Panc1 (cell line): ENCODE data around the gene ARHGAP32. TPM values are rescaled to one million over a fixed set of nuclear protein-coding genes. Genes with fewer than 3 reads are reported as not detected.

Experiments used
- ATAC-seq: fragments of 200-7000 bp; cut with Tn5 transposase; 2 replicates; pipeline ENCODE4 v1.9.1; 2020; ENCODE audit warnings: mild to moderate bottlenecking, moderate library complexity
- BruUV-seq: library from RNA; stranded (reverse); fragments of 400-500 nt; replicated peaks from 2 replicates; lab custom pipeline; 2021; lab: Mats Ljungman, UMichigan
- CTCF ChIA-PET: fragments of 300-600 bp; sonication (Branson Sonifier 250); formaldehyde crosslinking; loops from one replicate; lab custom pipeline; 2022; ENCODE audit warnings: antibody characterized with exemption; lab: Charles Lee
- POLR2A ChIA-PET: fragments of 300-600 bp; sonication (Branson Sonifier 250); formaldehyde crosslinking; loops from one replicate; lab custom pipeline; 2022; ENCODE audit warnings: antibody characterized with exemption; lab: Charles Lee
- DNase-seq: peaks from one replicate; pipeline ENCODE4 v3.0.0-alpha.2; 2010; ENCODE audit warnings: low read depth, low spot score
- H3K27ac ChIP-seq: 2 replicates; pipeline ENCODE4 v1.5.1; 2011; ENCODE audit warnings: mild to moderate bottlenecking, low read length, inconsistent platforms
- H3K27me3 ChIP-seq: fragments of 200-500 bp; sonication (Bioruptor generic); 2 replicates; pipeline ENCODE4 v1.6.0; 2014; ENCODE audit warnings: low read length, inconsistent platforms; ENCODE audit not compliant: control insufficient read depth, insufficient read depth
- H3K36me3 ChIP-seq: fragments of 200-500 bp; sonication (Bioruptor generic); 2 replicates; pipeline ENCODE4 v1.5.1; 2014; ENCODE audit warnings: inconsistent platforms, mild to moderate bottlenecking, low read length, moderate library complexity; ENCODE audit not compliant: control insufficient read depth, insufficient read depth
- H3K4me1 ChIP-seq: 2 replicates; pipeline ENCODE4 v1.5.1; 2011; ENCODE audit warnings: inconsistent platforms, mild to moderate bottlenecking, low read length, moderate library complexity; ENCODE audit not compliant: control insufficient read depth, insufficient read depth
- H3K4me3 ChIP-seq, 2 experiments: 2 replicates each; pipeline ENCODE4 v1.5.1; 2011 to 2012; ENCODE audit warnings: low read depth in 2 of 2, low read length in 2 of 2, mild to moderate bottlenecking in 2 of 2, inconsistent platforms in 1 of 2, moderate library complexity in 1 of 2
- H3K9me3 ChIP-seq: fragments of 200-500 bp; sonication (Bioruptor generic); 2 replicates; pipeline ENCODE4 v1.5.1; 2014; ENCODE audit warnings: low read depth, mild to moderate bottlenecking, inconsistent platforms, low read length, moderate library complexity; ENCODE audit not compliant: control insufficient read depth, insufficient read depth
- POLR2AphosphoS5 ChIP-seq: IDR thresholded peaks from 2 replicates; pipeline ENCODE4 v1.6.1; 2012; ENCODE audit warnings: mild to moderate bottlenecking, low read depth, low read length, moderate library complexity
- SIN3A ChIP-seq: IDR thresholded peaks from 2 replicates; pipeline ENCODE4 v1.6.1; 2012; ENCODE audit warnings: low read depth, mild to moderate bottlenecking, low read length, moderate library complexity, borderline replicate concordance; ENCODE audit not compliant: insufficient read depth
- TCF7L2 ChIP-seq: IDR thresholded peaks from 2 replicates; pipeline ENCODE4 v1.6.1; 2011; ENCODE audit warnings: mild to moderate bottlenecking, low read depth, low read length, inconsistent platforms
- in situ Hi-C: cut with HindIII; loops from 2 replicates; pipeline ENCODE4 v1.10.0; 2016; ENCODE audit warnings: low sequenced_read_pairs, low pct_unique_long_range_greater_than_20kb
- intact Hi-C: fragments of 100-400 bp; cut with micrococcal nuclease; formaldehyde crosslinking; loops from one replicate; pipeline ENCODE4 v1.10.0; 2022; ENCODE audit not compliant: unreplicated experiment
- total RNA-seq: library from RNA; stranded (reverse); gene quantifications from one replicate; pipeline ENCODE4 v1.2.1, GENCODE V29; 2021; ENCODE audit not compliant: unreplicated experiment
- TF ChIP-seq, protein P1 (sequence below), 2 experiments: IDR thresholded peaks; 2 replicates each; pipeline ENCODE4 v1.6.1; 2011 to 2012; ENCODE audit warnings: low read depth in 2 of 2, control low read depth in 1 of 2, low read length in 1 of 2, mild to moderate bottlenecking in 1 of 2, moderate library complexity in 1 of 2; ENCODE audit not compliant: insufficient read depth in 1 of 2
- TF ChIP-seq, protein P2 (sequence below): fragments of 450-650 bp; IDR thresholded peaks from 2 replicates; pipeline ENCODE4 v1.5.1; 2017; ENCODE audit warnings: mild to moderate bottlenecking

ARHGAP32 gene
- total RNA-seq, 1 experiment from 2014 or later = 44.6 TPM

DNA sequence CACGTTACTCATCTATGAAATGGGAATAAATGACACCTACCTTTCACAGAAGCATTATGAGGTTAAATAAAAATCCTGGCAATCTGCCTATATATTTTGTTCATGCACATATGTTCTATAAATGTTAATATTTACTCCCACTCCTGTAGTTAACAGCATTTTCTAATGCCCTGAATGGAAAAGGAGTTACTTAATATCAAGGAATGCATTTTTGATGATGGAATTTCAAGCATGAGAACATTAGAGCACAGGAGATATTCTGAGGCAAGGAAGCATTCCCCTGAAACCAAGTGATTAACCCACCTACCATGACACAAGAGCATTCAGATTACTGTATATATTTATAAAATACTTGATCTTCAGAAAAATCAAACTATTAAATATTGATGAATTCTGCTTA, 102.1 kb downstream of the ARHGAP32 start:
- BruUV-seq = no TSS peak
- H3K9me3 ChIP-seq = no peaks in the 10 kb centered on the region
- TF ChIP-seq POLR2AphosphoS5 (no peak), TCF7L2 (no peak), SIN3A (no peak)
- TF ChIP-seq, protein P1, sequence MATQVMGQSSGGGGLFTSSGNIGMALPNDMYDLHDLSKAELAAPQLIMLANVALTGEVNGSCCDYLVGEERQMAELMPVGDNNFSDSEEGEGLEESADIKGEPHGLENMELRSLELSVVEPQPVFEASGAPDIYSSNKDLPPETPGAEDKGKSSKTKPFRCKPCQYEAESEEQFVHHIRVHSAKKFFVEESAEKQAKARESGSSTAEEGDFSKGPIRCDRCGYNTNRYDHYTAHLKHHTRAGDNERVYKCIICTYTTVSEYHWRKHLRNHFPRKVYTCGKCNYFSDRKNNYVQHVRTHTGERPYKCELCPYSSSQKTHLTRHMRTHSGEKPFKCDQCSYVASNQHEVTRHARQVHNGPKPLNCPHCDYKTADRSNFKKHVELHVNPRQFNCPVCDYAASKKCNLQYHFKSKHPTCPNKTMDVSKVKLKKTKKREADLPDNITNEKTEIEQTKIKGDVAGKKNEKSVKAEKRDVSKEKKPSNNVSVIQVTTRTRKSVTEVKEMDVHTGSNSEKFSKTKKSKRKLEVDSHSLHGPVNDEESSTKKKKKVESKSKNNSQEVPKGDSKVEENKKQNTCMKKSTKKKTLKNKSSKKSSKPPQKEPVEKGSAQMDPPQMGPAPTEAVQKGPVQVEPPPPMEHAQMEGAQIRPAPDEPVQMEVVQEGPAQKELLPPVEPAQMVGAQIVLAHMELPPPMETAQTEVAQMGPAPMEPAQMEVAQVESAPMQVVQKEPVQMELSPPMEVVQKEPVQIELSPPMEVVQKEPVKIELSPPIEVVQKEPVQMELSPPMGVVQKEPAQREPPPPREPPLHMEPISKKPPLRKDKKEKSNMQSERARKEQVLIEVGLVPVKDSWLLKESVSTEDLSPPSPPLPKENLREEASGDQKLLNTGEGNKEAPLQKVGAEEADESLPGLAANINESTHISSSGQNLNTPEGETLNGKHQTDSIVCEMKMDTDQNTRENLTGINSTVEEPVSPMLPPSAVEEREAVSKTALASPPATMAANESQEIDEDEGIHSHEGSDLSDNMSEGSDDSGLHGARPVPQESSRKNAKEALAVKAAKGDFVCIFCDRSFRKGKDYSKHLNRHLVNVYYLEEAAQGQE (IDR thresholded peaks at IDR 0.05; ENCODE audit: insufficient read depth in 1 of 2, low read depth in 2 of 2, low read length in 1 of 2) = no peak
- TF ChIP-seq, protein P2, sequence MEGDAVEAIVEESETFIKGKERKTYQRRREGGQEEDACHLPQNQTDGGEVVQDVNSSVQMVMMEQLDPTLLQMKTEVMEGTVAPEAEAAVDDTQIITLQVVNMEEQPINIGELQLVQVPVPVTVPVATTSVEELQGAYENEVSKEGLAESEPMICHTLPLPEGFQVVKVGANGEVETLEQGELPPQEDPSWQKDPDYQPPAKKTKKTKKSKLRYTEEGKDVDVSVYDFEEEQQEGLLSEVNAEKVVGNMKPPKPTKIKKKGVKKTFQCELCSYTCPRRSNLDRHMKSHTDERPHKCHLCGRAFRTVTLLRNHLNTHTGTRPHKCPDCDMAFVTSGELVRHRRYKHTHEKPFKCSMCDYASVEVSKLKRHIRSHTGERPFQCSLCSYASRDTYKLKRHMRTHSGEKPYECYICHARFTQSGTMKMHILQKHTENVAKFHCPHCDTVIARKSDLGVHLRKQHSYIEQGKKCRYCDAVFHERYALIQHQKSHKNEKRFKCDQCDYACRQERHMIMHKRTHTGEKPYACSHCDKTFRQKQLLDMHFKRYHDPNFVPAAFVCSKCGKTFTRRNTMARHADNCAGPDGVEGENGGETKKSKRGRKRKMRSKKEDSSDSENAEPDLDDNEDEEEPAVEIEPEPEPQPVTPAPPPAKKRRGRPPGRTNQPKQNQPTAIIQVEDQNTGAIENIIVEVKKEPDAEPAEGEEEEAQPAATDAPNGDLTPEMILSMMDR = no peak
- in situ Hi-C loops = no loop called here
- no peak for ATAC-seq
- no peaks in the 10 kb centered on the region for H3K27me3 ChIP-seq
- no peaks in the 10 kb centered on the region for H3K4me1 ChIP-seq
- ChIA-PET CTCF (no interaction called here), POLR2A (no interaction called here)
- intact Hi-C loops = no loop called here
- no peak for DNase-seq
- no peak overlapping the region for H3K27ac ChIP-seq
- H3K36me3 ChIP-seq = no peaks in the 10 kb centered on the region
- H3K4me3 ChIP-seq = no peak overlapping the region

DNA sequence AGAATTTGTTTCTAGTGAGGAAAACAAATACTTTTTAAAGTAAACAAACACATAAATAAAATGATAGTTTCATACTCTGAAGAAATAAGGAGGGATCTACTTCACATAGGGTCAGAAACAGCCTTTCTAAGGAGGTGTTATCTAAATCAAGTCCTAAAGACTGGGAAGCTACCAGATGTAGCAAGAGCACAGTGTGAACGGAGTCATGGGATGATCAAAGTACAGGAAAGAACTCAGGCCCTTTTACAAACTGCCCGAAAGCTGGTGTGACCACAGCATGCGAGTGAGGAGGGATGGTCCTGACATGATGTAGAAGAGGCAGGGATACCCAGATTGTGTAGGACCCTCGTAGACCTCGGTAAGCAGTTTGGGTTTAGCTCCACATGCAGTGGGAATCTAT, 102.8 kb downstream of the ARHGAP32 start:
- CTCF ChIA-PET = no interaction called here
- ATAC-seq (no peak), DNase-seq (no peak)
- H3K27ac ChIP-seq = no peak overlapping the region
- H3K27me3 ChIP-seq = no peaks in the 10 kb centered on the region
- in situ Hi-C loops = no loop called here
- no peak overlapping the region for H3K4me3 ChIP-seq
- intact Hi-C loops = no loop called here
- TF ChIP-seq POLR2AphosphoS5 (no peak), TCF7L2 (no peak)
- TF ChIP-seq, protein P2 = no peak
- TF ChIP-seq, protein P1 (IDR thresholded peaks at IDR 0.05; ENCODE audit: insufficient read depth in 1 of 2, low read depth in 2 of 2, low read length in 1 of 2) = no peak
- POLR2A ChIA-PET = no interaction called here
- no TSS peak for BruUV-seq
- H3K4me1 ChIP-seq = no peaks in the 10 kb centered on the region
- H3K36me3 ChIP-seq = no peaks in the 10 kb centered on the region
- H3K9me3 ChIP-seq = peaks cover 4% of the 10 kb centered on the region; the same call in 1 of the 2 replicates
